HEK293 (cell line): ENCODE measurements around the gene MAML1.

Experiments used
- CTCF ChIP-seq: fragments of 450-650 bp; formaldehyde crosslinking; IDR thresholded peaks from 2 replicates; pipeline ENCODE4 v1.5.1; 2016; ENCODE audit warnings: missing biosample characterization, missing genetic modification characterization
- YY1 ChIP-seq: fragments of 450-650 bp; formaldehyde crosslinking; IDR thresholded peaks from 2 replicates; pipeline ENCODE4 v1.5.1; 2018; ENCODE audit warnings: missing biosample characterization, missing genetic modification characterization
- ZNF133 ChIP-seq: fragments of 450-650 bp; formaldehyde crosslinking; IDR thresholded peaks from 2 replicates; pipeline ENCODE4 v1.5.1; 2016; ENCODE audit warnings: missing biosample characterization, missing genetic modification characterization
- ZNF473 ChIP-seq: fragments of 450-650 bp; formaldehyde crosslinking; IDR thresholded peaks from 2 replicates; pipeline ENCODE4 v1.5.1; 2017; ENCODE audit warnings: missing biosample characterization, missing genetic modification characterization

GRCh38 chr5:179777456-179777855, 44.8 kb downstream of the MAML1 start:
- no peak for TF ChIP-seq CTCF (tag by site-specific recombination)
- TF ChIP-seq ZNF133, result no peak
- TF ChIP-seq YY1 (tag by site-specific recombination), result no peak
- no peak for TF ChIP-seq ZNF473 (tag by site-specific recombination)
